ENCODE measurements around the gene ZBTB5.
"Not testable (repeated sequence)": the region's sequence is repeated elsewhere in the genome, so short reads cannot be mapped to it uniquely, and the experiment has no call there.

Gene ZBTB5

GRCh38 chr9:37452611-37453010 lies 12.6 kb downstream of the ZBTB5 start:
- no peak for DNase-seq (ENCODE audit: low read depth)

DNA sequence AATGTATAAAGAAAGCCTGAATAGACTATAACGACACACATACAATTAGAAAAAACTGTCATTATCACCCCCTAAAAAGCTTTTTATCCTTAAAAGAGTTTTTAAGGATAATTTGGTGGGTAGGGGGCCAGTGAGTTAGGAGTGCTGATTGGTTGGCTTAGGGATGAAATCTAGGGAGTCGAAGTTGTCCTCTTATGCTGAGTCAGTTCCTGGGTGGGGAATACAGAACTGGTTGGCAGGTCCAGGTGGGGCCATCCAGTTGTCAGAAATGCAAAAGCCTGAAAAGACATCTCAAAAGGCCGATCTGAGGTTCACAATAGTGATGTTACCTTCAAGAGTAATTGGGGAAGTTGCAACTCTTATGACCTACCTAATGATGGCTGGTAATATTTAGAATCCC lies 13.6 kb downstream of the ZBTB5 start:
- no peak for DNase-seq (ENCODE audit: low read depth)

- no peak for DNase-seq (ENCODE audit: low read depth)
Measured at GRCh38 chr9:37449862-37450632, 15.2 kb downstream of the ZBTB5 start.

DNA sequence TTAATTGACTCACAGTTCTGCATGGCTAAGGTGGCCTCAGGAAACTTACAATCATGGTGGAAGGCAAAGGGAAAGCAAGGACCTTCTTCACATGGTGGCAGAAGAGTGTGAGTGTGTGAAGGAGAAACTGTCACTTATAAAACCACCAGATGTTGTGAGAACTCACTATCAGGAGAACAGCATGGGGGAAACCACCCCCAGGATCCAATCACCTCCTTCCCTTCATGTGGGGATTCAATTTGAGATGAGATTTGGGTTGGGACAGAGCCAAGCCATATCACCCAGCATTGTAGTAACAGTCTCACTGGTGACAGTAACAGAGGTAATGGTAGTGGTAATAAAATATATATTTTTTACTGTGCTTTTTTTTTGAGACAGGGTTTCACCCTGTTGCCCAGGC lies 18.1 kb downstream of the ZBTB5 start:
- no peak for DNase-seq (ENCODE audit: low read depth)

GRCh38 chr9:37446401-37446800 lies 18.8 kb downstream of the ZBTB5 start:
- DNase-seq (ENCODE audit: low read depth), result no peak

- DNase-seq (ENCODE audit: low read depth), result no peak
Measured at GRCh38 chr9:37445832-37446231, 19.4 kb downstream of the ZBTB5 start.

GRCh38 chr9:37444890-37445289 lies 20.4 kb downstream of the ZBTB5 start:
- DNase-seq (ENCODE audit: low read depth), result no peak

DNA sequence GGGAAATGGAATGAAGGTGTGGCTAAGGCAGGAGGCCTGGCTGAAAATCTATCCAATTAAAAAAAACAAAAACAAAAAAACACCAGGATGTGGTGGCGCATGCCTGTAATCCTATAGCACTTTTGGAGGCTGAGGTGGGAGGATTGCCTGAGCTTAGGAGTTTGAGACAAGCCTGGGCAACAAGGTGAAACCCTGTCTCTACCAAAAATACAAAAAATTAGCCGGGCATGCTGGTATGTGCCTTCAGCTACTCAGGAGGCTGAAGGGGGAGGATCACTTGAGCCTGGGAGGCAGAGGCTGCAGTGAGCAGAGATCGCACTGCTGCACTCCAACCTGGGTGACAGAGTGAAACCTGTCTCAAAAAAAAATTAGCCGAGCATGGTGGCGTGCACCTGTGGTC lies 21.7 kb downstream of the ZBTB5 start:
- DNase-seq (ENCODE audit: low read depth), result no peak

DNA sequence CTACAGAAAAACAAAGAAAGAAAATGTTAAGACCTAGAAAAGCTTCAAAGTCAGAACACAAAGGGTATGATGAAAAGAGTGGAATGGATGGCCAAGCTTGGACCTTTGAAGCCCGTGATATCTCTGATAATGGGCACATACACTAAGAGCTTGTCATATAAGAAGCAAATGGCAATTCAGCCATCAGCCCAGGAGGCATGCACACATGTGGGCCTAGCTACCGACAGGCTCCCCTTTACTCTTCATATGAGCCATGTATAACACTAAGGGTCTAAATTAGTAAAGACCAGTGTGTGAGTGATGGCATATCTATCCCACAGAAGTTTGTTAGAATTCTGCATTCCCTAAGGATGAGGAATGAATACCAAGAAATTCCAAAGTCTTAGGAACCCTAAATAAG lies 22.7 kb downstream of the ZBTB5 start:
- no peak for DNase-seq (ENCODE audit: low read depth)

DNA sequence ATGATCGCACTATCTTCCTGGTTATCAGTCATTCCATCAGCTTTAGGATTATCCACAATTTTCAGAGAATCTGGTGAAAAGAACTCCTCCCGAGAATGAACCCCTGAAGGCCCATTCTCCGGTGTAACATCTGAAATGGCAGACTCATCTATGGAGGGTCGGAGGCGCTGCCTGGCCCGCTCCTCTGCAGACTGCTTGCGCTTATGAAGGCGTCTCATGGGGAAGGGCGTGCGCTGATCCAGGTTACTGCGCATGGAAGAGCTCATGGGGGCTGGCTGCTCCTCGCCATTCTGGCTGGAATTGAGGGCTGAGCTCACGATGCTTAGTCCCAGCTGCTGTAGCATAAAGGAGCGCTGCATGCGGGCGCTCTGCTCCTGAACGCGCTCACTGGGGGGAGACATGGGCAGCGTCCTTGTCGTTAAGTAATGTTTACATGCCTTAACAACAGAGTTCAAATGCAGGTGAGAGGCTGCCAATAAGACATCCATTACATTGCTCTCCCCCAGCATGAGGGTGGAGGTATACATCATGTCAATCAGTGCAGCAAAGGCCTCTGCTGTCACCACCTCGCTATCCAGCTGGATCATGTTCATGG lies 23.4 kb downstream of the ZBTB5 start:
- no peak for DNase-seq (ENCODE audit: low read depth)

DNA sequence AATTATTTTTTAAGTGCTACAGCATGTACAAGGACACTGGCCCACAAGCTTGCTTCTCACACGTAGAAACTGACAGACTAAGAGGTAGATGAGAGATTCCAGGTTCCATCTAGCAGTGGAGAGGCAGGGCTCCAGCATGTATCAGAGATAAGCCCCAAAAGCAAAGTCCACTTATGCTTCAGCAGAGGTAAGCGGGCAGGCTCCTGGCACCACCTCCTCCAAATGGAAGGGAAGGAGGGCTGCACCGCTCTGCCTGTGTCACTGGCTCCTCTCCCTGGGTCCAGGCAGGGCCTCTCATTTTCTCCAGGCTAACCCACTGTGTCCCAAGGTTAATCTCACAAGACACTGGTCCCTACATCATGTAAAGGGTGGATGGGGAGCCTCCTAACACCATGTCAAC lies 26.9 kb downstream of the ZBTB5 start:
- no peak for DNase-seq (ENCODE audit: low read depth)

DNA sequence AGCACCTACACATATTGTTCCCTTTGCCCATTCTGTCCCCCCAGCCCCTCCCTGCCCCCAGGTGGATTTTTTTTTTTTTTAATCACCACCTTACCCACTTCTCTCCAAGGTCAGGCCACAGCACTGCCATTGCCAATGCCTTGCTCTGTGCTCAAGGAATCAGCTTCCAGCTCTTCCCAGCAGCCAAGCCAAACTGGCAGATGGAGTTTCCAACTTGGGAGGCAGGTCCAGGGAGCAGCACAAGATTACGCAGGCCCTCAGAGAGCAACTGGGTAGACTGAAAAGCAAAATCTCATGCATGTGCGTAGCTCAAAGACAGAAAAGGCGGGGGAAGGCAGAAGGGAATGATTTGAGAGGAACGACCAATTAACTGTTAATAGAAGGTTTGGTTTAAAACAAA lies 27.6 kb downstream of the ZBTB5 start:
- no peak for DNase-seq (ENCODE audit: low read depth)

DNA sequence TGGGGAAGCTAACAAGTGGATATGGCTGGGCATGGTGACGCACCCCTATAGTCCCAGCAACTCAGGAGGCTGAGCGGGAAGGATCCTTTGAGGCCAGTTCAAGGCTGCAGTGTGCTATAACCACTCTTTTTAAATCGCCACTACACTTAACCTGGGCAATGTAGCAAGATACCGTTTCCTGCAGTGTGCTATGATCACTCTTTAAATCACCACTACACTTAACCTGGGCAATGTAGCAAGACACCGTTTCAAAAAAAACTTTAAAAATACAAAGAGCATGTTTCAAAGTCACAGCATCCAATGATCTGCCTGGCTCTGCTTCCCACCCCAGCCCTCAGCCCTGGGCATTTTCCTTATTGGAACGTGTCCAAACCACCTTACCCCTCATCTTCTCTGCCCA lies 28.2 kb downstream of the ZBTB5 start:
- DNase-seq (ENCODE audit: low read depth), result no peak

DNA sequence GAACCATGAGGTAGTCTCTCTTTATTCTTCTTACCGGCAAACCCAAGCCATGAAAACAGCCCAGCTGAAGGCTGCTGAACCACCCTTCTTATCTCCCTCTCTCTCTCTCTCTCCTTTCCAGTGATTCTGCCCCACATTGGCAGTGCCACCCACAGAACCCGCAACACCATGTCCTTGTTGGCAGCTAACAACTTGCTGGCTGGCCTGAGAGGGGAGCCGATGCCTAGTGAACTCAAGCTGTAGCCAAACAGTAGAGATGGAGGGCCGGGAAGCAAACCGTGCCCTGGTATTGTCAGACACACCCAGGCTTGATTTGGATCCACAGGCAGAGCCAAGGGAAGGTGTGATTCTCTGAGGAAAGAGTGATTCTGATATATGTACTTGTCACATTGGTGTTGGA lies 28.7 kb downstream of the ZBTB5 start:
- no peak for DNase-seq (ENCODE audit: low read depth)

- no peak for DNase-seq (ENCODE audit: low read depth)
Measured at GRCh38 chr9:37433867-37434371, 31.3 kb downstream of the ZBTB5 start.

GRCh38 chr9:37432020-37432419 lies 33.2 kb downstream of the ZBTB5 start:
- DNase-seq (ENCODE audit: low read depth), result no peak

DNA sequence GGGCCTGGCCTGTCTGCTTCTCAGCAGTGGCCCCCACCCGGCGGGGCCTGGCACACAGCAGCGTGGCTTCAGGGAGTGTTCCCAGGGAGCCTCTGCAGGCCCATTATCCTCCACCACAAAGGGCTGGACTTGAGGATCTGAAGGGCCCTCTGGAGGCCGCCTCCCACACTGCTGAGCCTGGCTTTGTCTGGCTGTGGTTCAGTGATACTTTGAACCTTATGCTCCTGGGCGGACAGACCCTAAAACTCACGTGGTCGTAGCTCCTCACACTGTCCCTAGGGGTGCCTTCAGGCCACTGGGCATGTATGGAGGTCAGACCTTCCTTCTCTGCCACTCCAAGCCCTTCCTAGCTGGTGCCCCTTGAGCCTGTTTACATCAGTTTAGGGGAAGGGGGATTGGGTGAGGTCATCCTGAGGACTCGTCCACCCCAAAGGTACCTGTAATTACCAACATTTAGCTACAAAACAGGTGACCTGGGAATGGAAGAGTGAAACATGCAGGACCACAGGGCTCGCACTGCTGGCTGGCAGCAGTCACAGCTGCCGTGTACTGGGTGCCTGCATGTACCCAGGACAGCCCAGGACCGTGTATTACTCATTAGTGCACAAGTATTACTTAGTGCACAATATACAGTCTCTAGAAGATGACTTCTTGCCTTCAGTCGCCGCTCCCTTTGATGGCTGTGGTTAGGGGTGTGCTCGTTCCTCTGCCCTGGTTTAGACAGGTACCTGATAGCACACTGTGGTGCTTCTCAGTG lies 34.2 kb downstream of the ZBTB5 start:
- no peak for DNase-seq (ENCODE audit: low read depth)

GRCh38 chr9:37429441-37430285 lies 35.6 kb downstream of the ZBTB5 start:
- no peak for DNase-seq (ENCODE audit: low read depth)

- DNase-seq (ENCODE audit: low read depth), result no peak
Measured at GRCh38 chr9:37428345-37428744, 36.9 kb downstream of the ZBTB5 start.

DNA sequence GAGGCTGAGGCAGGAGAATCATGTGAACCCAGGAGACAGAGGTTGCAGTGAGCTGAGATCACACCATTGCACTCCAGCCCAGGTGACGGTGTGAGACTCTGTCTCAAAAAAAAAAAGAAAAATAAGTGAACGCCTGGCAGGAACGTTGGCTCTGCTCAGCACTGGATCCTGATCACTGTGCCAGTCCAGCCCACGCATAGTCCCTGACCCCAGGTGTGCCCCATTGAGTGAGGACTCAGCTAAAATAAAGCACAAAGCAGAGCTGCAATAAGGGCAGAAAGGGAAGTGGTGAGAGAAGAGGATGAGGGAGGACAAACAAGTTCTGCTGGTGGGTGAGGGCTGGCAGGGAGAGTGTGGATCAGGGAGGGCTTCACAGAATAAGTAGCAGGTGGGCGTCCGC lies 38.4 kb downstream of the ZBTB5 start:
- no peak for DNase-seq (ENCODE audit: low read depth)

DNA sequence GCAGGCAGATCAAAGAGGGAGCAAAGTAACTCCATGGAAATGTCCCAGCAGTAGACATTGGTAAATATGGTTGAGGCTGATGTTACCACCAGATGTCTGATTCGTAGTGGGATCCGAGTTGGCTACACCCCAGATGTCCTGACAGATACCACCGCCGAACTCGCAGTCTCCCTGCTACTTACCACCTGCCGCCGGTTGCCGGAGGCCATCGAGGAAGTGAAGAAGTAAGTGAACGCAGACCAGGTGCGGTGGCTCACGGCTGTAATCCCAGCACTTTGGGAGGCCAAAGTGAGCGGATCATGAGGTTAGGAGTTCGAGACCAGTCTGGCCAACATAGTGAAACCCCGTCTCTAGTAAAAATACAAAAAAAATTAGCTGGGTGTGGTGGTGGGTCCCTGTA lies 38.8 kb downstream of the ZBTB5 start:
- not testable (repeated sequence) for DNase-seq (ENCODE audit: low read depth)

DNA sequence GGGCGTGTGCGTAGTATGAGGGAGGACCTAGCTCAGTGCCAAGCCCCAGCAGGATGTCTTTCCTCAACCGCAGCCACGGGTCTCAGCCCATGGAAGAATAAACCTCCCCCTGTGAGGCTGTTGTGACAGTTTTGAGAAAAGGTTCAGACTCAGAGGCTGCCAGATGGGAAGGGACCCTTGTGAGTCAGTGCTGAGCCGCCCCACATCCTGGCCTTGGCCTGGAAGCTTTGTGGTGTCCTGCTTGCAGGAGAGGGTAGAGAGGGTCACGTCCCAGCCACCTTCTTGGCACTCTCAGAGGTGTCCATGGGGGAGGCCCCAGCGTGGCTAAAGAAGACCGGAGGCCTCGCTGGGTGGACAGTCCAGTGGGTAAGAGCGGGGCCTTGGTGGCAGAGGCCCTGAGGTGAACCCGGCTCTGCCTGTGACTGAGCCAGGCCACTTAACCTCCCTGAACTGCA lies 39.9 kb downstream of the ZBTB5 start:
- DNase-seq (ENCODE audit: low read depth), result no peak

All from T follicular helper cell (primary cell).